HCT116 (cell line): ENCODE measurements around the gene TAF1B.

Source experiments
- EZH2 ChIP-seq: fragments of 200-600 bp; sonication (generic); IDR thresholded peaks from 2 replicates; pipeline ENCODE4 v1.6.1; 2017; ENCODE audit warnings: antibody characterized with exemption, mixed run types
- POLR2A ChIP-seq: IDR thresholded peaks from 2 replicates; pipeline ENCODE4 v1.7.0; 2011; ENCODE audit warnings: borderline replicate concordance; ENCODE audit not compliant: insufficient read depth, insufficient read length; ENCODE audit errors: extremely low read depth
- POLR2AphosphoS5 ChIP-seq: IDR thresholded peaks from 2 replicates; pipeline ENCODE4 v1.6.1; 2011; ENCODE audit warnings: mild to moderate bottlenecking, low read depth, low read length, moderate library complexity
- RAD21 ChIP-seq: IDR thresholded peaks from 2 replicates; pipeline ENCODE4 v1.6.1; 2012; ENCODE audit warnings: low read depth, mild to moderate bottlenecking
- SRF ChIP-seq: IDR thresholded peaks from 2 replicates; pipeline ENCODE4 v1.6.1; 2012; ENCODE audit warnings: low read depth
- TF ChIP-seq, protein P1 (sequence below), 3 experiments: fragments of 200-600 bp in 1 of 3; sonication (generic) in 1 of 3; IDR thresholded peaks in 2 of 3; conservative IDR thresholded peaks in 1 of 3; 2 replicates each; pipeline ENCODE4 v1.5.1; 2012 to 2017; ENCODE audit warnings: low read depth in 2 of 3, low read length in 2 of 3, antibody characterized with exemption in 1 of 3, borderline replicate concordance in 1 of 3, control low read depth in 1 of 3, mild to moderate bottlenecking in 1 of 3, mixed read lengths in 1 of 3, mixed run types in 1 of 3, moderate library complexity in 1 of 3; ENCODE audit not compliant: insufficient read depth in 1 of 3
- TF ChIP-seq, protein P2 (sequence below): IDR thresholded peaks from 2 replicates; pipeline ENCODE4 v1.6.1; 2012

DNA sequence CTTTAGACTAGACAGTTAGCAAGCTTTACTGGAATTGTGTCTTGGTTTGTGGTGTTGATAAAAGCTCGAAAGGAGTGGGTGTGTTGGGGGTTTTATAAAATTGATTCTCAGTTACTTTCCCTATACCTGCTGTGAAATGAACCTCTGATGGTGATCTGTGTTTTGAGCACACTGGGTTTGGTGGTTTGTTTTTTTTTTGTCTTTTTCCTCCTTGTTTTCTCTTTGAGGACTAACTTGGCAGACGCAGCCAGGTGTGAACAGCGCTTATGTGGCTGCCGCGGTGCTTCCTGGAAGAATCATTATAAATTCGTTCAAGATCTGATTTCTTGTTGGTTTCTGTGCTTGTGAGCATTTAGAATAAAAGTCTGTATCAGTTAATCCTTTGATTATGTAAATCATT is 136.7 kb downstream of the TAF1B start:
- TF ChIP-seq EZH2 (no peak), RAD21 (no peak), POLR2A (no peak), SRF (no peak), POLR2AphosphoS5 (no peak)
- TF ChIP-seq, protein P1, sequence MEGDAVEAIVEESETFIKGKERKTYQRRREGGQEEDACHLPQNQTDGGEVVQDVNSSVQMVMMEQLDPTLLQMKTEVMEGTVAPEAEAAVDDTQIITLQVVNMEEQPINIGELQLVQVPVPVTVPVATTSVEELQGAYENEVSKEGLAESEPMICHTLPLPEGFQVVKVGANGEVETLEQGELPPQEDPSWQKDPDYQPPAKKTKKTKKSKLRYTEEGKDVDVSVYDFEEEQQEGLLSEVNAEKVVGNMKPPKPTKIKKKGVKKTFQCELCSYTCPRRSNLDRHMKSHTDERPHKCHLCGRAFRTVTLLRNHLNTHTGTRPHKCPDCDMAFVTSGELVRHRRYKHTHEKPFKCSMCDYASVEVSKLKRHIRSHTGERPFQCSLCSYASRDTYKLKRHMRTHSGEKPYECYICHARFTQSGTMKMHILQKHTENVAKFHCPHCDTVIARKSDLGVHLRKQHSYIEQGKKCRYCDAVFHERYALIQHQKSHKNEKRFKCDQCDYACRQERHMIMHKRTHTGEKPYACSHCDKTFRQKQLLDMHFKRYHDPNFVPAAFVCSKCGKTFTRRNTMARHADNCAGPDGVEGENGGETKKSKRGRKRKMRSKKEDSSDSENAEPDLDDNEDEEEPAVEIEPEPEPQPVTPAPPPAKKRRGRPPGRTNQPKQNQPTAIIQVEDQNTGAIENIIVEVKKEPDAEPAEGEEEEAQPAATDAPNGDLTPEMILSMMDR (IDR thresholded peaks at IDR 0.05 in 2 of 3, conservative IDR thresholded peaks at IDR 0.05 in 1 of 3; ENCODE audit: borderline replicate concordance in 1 of 3, insufficient read depth in 1 of 3, low read depth in 2 of 3, low read length in 2 of 3) = no peak
- TF ChIP-seq, protein P2, sequence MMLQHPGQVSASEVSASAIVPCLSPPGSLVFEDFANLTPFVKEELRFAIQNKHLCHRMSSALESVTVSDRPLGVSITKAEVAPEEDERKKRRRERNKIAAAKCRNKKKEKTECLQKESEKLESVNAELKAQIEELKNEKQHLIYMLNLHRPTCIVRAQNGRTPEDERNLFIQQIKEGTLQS = no peak
